AG10803 (cell line): ENCODE results near the gene GINS1.

Source experiments
- DNase-seq: peaks from one replicate; pipeline ENCODE4 v3.0.0; 2010; ENCODE audit warnings: low read depth
- H3K4me3 ChIP-seq: 2 replicates; pipeline ENCODE4 v1.5.1; 2011; ENCODE audit warnings: mild to moderate bottlenecking, low read length, control low read depth
- TF ChIP-seq, protein P1 (sequence below): conservative IDR thresholded peaks from 2 replicates; pipeline ENCODE4 v1.5.1; 2011; ENCODE audit warnings: mild to moderate bottlenecking, low read length, control low read depth, inconsistent platforms

The GINS1 gene

DNA sequence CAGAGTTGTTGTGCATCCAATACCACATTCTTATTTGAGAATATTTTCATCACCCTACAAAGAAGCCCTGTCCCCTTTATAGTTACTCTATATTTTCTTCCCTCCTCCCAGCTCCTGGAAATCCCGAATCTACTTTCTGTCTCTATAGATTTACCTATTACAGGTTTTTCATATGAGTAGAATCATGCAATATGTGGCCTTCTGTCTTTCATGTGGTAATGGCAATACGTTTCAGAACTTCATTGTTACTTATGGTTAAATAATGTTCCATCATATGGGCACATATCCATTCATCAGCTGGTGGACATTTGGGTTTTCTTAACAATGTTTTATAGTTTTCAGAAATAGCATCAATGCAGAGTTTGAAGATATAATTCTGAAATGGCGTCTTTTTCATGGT is 17.1 kb downstream of the GINS1 start:
- no peak overlapping the region for H3K4me3 ChIP-seq
- TF ChIP-seq, protein P1, sequence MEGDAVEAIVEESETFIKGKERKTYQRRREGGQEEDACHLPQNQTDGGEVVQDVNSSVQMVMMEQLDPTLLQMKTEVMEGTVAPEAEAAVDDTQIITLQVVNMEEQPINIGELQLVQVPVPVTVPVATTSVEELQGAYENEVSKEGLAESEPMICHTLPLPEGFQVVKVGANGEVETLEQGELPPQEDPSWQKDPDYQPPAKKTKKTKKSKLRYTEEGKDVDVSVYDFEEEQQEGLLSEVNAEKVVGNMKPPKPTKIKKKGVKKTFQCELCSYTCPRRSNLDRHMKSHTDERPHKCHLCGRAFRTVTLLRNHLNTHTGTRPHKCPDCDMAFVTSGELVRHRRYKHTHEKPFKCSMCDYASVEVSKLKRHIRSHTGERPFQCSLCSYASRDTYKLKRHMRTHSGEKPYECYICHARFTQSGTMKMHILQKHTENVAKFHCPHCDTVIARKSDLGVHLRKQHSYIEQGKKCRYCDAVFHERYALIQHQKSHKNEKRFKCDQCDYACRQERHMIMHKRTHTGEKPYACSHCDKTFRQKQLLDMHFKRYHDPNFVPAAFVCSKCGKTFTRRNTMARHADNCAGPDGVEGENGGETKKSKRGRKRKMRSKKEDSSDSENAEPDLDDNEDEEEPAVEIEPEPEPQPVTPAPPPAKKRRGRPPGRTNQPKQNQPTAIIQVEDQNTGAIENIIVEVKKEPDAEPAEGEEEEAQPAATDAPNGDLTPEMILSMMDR: no peak

DNA sequence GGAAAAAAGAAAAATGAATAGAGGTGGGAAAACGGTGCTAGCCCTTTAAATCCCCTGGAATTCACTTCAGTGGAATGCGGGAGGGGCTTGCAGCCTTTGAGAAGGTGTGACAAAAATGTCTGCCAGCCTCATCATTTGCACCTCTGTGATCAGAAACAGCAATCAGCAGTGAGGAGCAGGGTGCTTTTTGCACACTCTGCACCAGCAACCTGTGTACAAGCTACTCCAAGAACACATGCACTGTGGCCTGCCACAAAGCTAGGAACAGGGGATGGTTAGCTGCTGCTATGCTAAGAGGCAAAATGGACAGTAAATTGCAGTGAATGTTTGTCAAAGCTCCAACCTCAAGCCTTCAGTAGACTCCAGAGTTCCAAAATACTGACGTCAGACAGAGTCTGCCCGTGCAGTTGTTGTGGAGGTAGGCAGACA is 29.7 kb downstream of the GINS1 start:
- no peak overlapping the region for H3K4me3 ChIP-seq
- TF ChIP-seq, protein P1: no peak
- DNase-seq: peak; percentile 23

More for the DNA sequence above, 17.1 kb downstream of the GINS1 start:
- DNase-seq: no peak

DNA sequence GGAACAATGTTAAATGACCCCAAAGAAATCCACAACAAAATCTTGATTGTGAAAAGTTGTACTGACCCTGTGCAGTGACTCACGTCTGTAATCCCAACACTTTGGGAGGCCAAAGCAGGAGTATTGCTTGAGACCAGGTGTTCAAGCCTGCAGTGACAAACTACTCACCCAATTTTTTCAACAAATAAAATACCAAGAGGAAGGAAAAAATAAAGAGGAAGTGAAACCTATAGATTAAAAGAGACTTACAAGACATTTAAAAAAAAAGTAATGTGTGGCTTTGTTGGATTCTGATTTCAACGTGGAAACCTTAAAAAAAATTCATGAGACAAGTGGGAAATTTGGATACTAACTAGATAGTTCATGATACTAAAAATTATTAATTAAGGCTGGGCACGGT is 31.9 kb downstream of the GINS1 start:
- DNase-seq: no peak
- H3K4me3 ChIP-seq: no peak overlapping the region
- TF ChIP-seq, protein P1: no peak

DNA sequence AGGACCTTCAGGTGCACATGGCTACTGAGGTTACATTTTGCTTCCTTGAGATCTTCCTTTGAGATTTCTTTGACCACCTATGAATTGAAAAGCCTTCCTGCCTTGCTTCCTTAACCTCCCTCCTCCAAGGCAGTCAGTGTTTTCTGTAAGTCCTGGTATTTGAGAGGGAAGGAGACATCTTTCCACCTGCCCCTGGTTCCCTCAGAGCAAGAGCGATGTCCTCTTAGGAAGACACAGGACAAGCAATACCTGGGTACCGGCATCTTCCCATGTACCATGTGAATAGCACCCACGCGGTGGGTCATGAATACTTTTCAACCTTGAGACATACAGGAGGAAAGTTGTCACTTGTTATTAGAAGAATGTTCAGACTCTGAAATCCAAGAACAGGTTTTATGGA is 37.1 kb downstream of the GINS1 start:
- TF ChIP-seq, protein P1: no peak
- DNase-seq: no peak

DNA sequence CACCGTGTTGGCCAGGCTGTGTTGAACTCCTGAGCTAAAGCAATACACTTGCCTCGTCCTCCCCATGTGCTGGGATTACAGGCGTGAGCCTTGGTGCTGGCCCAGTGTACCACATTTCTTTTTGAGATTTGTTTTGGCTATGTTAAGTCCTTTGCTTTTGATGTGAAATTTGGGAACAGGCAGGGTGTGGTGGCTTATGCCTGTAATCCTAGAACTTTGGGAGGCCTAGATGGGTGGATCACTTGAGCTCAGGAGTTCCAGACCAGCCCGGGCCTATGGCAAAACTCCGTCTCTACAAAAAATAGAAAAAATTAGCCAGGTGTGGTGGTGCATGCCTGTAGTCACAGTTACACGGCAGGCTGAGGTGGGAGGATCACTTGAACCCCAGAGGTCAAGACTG is 40.2 kb downstream of the GINS1 start:
- TF ChIP-seq, protein P1: no peak
- DNase-seq: no peak
- no peak overlapping the region for H3K4me3 ChIP-seq

More for the DNA sequence above, 37.1 kb downstream of the GINS1 start:
- H3K4me3 ChIP-seq: no peak overlapping the region

DNA sequence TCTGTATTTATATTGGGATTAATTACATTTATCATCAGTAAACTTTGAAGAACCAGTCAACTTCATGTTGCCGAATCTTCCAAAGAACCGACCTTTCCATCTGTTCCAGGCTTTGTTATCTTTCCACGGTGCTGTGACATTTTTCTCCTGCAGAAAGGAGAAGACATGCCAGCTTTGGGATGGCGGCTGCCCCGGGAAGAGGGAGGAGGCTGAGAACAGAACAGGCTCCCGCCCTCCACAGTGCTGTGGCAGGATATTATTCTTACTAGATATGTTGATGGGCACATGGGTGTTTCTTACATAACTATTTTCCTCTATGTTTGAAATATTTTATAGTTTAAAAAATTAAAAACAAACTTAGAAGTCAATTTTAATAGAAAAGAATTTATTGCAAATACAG is 44.9 kb downstream of the GINS1 start:
- no peak for DNase-seq
- TF ChIP-seq, protein P1: no peak
- H3K4me3 ChIP-seq: no peak overlapping the region

DNA sequence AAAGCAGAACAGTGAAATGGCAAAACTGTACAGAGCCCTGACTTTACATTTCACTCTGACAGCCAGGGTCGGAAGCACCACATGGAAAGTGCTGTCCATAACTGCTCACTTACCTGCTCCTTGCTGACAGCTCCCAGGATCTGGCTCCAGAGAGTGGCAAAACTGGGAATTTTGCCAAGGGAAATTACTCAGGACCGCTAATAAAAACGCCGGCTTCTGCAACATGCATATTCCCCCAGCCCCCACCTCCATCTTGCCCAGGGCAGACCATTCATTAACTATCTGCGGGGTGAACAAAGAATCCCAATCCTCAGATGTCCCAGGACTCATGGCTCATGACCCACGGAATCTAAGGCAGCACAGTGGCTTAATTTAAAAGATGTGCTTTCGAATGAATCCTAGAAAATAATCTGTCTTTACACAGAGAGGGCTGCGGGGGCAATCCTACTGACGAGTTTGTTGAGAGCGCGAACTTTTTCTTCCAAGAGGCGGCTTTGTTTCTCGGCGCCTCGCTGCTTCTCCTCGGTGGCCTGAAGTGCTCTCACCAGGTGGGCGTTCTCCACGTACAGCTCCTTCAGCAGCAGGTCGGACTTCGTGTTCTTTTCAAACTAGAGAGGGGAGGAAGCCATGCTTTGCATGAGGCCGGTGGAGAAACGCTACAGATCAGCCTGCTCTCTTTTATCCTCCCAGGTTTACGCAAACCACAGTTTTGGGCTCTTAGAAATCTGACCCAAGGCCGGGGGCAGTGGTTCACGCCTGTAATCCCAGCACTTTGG is 45.8 kb downstream of the GINS1 start:
- DNase-seq: no peak
- TF ChIP-seq, protein P1: no peak
- H3K4me3 ChIP-seq: no peak overlapping the region
